Measurements from ENCODE around the gene NFKBIB.

GRCh38 chr19:38921420-38922274 is 21.9 kb downstream of the NFKBIB start:
- no peak for TF ChIP-seq POLR2A (IDR thresholded peaks at IDR 0.05)
- TF ChIP-seq CTCF (IDR thresholded peaks at IDR 0.05): no peak

All from uterus (tissue), 2 donors.